GM23248 (cell line): ENCODE results near the gene NCBP1. TPM values are rescaled to one million over a fixed set of nuclear protein-coding genes. Genes with fewer than 3 reads are reported as not detected.

Source experiments
- DNase-seq: peaks from one replicate; pipeline ENCODE4 v3.0.0-alpha.2; 2015
- H2AFZ ChIP-seq: fragments of 200-600 bp; sonication (generic); 2 replicates; pipeline ENCODE4 v1.6.1; 2016; ENCODE audit warnings: antibody characterized with exemption
- H3F3A ChIP-seq: fragments of 200-600 bp; sonication (generic); 2 replicates; pipeline ENCODE4 v1.6.1; 2016; ENCODE audit warnings: mild to moderate bottlenecking, antibody characterized with exemption, mixed run types; ENCODE audit not compliant: insufficient read depth
- H3K27ac ChIP-seq: fragments of 200-600 bp; sonication (generic); 2 replicates; pipeline ENCODE4 v1.5.1; 2016; ENCODE audit warnings: mild to moderate bottlenecking
- H3K27me3 ChIP-seq: fragments of 200-600 bp; sonication (generic); replicated peaks from 2 replicates; pipeline ENCODE4 v1.6.1; 2016; ENCODE audit warnings: mild to moderate bottlenecking; ENCODE audit not compliant: insufficient read depth
- H3K36me3 ChIP-seq: fragments of 200-600 bp; sonication (generic); 2 replicates; pipeline ENCODE4 v1.6.1; 2016; ENCODE audit warnings: low read depth, mild to moderate bottlenecking
- H3K4me1 ChIP-seq: fragments of 200-600 bp; sonication (generic); 2 replicates; pipeline ENCODE4 v1.6.1; 2016; ENCODE audit warnings: mild to moderate bottlenecking; ENCODE audit not compliant: insufficient read depth
- H3K4me2 ChIP-seq: fragments of 200-600 bp; sonication (generic); one replicate; pipeline ENCODE4 v1.6.1; 2016; ENCODE audit warnings: mild to moderate bottlenecking; ENCODE audit not compliant: unreplicated experiment
- H3K4me3 ChIP-seq: fragments of 200-600 bp; sonication (generic); 2 replicates; pipeline ENCODE4 v1.5.1; 2016; ENCODE audit warnings: mild to moderate bottlenecking
- H3K79me2 ChIP-seq: fragments of 200-600 bp; sonication (generic); 2 replicates; pipeline ENCODE4 v1.6.1; 2016; ENCODE audit warnings: mild to moderate bottlenecking; ENCODE audit not compliant: insufficient read depth
- H3K9ac ChIP-seq: fragments of 200-600 bp; sonication (generic); 2 replicates; pipeline ENCODE4 v1.6.1; 2016; ENCODE audit warnings: mild to moderate bottlenecking
- H3K9me2 ChIP-seq: fragments of 200-600 bp; sonication (generic); 2 replicates; pipeline ENCODE4 v1.6.1; 2016; ENCODE audit warnings: mixed run types, mild to moderate bottlenecking, moderate library complexity; ENCODE audit not compliant: insufficient read depth
- H3K9me3 ChIP-seq: fragments of 200-600 bp; sonication (generic); one replicate; pipeline ENCODE4 v1.6.1; 2017; ENCODE audit warnings: low read depth
- H4K20me1 ChIP-seq: fragments of 200-600 bp; sonication (generic); 2 replicates; pipeline ENCODE4 v1.6.0; 2016; ENCODE audit not compliant: insufficient read depth
- EZH2 ChIP-seq: fragments of 200-600 bp; sonication (generic); IDR thresholded peaks from 2 replicates; pipeline ENCODE4 v1.6.1; 2018; ENCODE audit warnings: antibody characterized with exemption, mild to moderate bottlenecking; ENCODE audit not compliant: insufficient read depth, poor library complexity, severe bottlenecking
- EZH2phosphoT487 ChIP-seq: fragments of 200-600 bp; sonication (generic); IDR thresholded peaks from 2 replicates; pipeline ENCODE4 v1.6.1; 2018; ENCODE audit warnings: antibody characterized with exemption, moderate library complexity, mild to moderate bottlenecking, low read depth; ENCODE audit not compliant: insufficient read depth
- WGBS, 2 experiments: methylation state at CpG; one replicate each; pipeline ENCODE4 v1.1.6; 2015 to 2017; ENCODE audit warnings: low lambda C conversion rate in 2 of 2, low coverage in 1 of 2; ENCODE audit errors: missing lambda C conversion rate in 2 of 2; 5-methylcytosine and 5-hydroxymethylcytosine counted together
- in situ Hi-C: fragments of 300-500 bp; cut with MboI; formaldehyde crosslinking; loops from 2 replicates; pipeline ENCODE4 v1.15.0; 2020
- polyA plus RNA-seq: library from polyadenylated mRNA; unstranded; fragments of >200 nt; fragmentation: Nextera tagmentation; extraction: Ambion mirVana; gene quantifications from 2 replicates; pipeline ENCODE4 v1.2.1, GENCODE V29; 2016
- total RNA-seq: library from RNA; depleted of rRNA; stranded (reverse); fragments of >200 nt; shearing (Covaris generic); gene quantifications from 2 replicates; pipeline ENCODE4 v1.2.3, GENCODE V29; 2014

The NCBP1 gene
- total and polyA plus RNA-seq, 2 experiments from 2014 or later = 28.1 to 31.8 TPM

DNA sequence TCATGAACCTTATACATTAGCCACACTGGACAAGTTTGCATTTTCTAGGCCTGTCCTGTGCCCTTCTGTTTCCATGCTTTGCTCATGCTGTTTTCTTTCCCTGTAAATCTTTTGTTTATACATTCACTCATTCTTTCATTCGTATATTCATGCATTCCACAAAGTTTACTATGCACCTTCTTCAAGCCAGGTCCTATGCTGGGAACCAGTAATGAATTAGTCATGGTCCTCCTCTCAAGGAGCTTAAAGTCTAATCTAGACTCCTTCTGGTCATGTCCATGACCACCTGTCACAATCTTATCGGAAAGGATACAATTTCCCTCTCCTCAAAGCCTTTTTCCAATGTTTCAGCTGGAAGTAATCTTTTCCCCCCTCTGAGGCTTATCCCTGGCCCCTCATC, 72.6 kb downstream of the NCBP1 start:
- H3K4me1 ChIP-seq = peaks cover 16% of the 10 kb centered on the region
- H3F3A ChIP-seq = peaks cover 32% of the 10 kb centered on the region
- no peaks in the 10 kb centered on the region for H3K9me2 ChIP-seq
- H4K20me1 ChIP-seq = no peaks in the 10 kb centered on the region
- H3K79me2 ChIP-seq = no peaks in the 10 kb centered on the region
- peak; percentile 19 for DNase-seq
- no peak overlapping the region for H3K4me2 ChIP-seq
- in situ Hi-C loops = no loop called here
- 59 to 66% methylated on average over 2 of the region's 2 CpGs for WGBS, 2 experiments
- TF ChIP-seq EZH2phosphoT487 (no peak), EZH2 (no peak)
- no peak overlapping the region for H3K4me3 ChIP-seq
- H3K36me3 ChIP-seq = no peaks in the 10 kb centered on the region
- no peak overlapping the region for H3K27ac ChIP-seq
- no peak overlapping the region for H2AFZ ChIP-seq
- H3K27me3 ChIP-seq = no peaks in the 10 kb centered on the region
- H3K9me3 ChIP-seq = no peaks in the 10 kb centered on the region
- H3K9ac ChIP-seq = no peak overlapping the region

- H3F3A ChIP-seq = peaks cover 1% of the 10 kb centered on the region; the same call in 1 of the 2 replicates
- TF ChIP-seq EZH2phosphoT487 (no peak), EZH2 (no peak)
- H3K79me2 ChIP-seq = no peaks in the 10 kb centered on the region
- peaks cover 18% of the 10 kb centered on the region for H3K4me1 ChIP-seq
- H2AFZ ChIP-seq = no peak overlapping the region
- H3K9me3 ChIP-seq = no peaks in the 10 kb centered on the region
- no peak overlapping the region for H3K27ac ChIP-seq
- H3K4me3 ChIP-seq = no peak overlapping the region
- H4K20me1 ChIP-seq = no peaks in the 10 kb centered on the region
- no peak overlapping the region for H3K9ac ChIP-seq
- DNase-seq = peak; percentile 85
- no peak overlapping the region for H3K4me2 ChIP-seq
- in situ Hi-C loops = loop anchor here (5.0 kb wide), 1 partner anchor 192 kb away; no protein-coding TSS in a partner anchor
- 24 to 25% methylated on average over 9 of the region's 9 CpGs for WGBS, 2 experiments
- no peaks in the 10 kb centered on the region for H3K9me2 ChIP-seq
- H3K36me3 ChIP-seq = no peaks in the 10 kb centered on the region
- H3K27me3 ChIP-seq = no peaks in the 10 kb centered on the region
Observed at GRCh38 chr9:97710356-97711222, 77.0 kb downstream of the NCBP1 start.

- no peak for DNase-seq
- H3K27ac ChIP-seq = no peak overlapping the region
- in situ Hi-C loops = loop anchor here (5.0 kb wide), 1 partner anchor 191 kb away; no protein-coding TSS in a partner anchor
Observed at GRCh38 chr9:97711223-97711626, 77.6 kb downstream of the NCBP1 start.

DNA sequence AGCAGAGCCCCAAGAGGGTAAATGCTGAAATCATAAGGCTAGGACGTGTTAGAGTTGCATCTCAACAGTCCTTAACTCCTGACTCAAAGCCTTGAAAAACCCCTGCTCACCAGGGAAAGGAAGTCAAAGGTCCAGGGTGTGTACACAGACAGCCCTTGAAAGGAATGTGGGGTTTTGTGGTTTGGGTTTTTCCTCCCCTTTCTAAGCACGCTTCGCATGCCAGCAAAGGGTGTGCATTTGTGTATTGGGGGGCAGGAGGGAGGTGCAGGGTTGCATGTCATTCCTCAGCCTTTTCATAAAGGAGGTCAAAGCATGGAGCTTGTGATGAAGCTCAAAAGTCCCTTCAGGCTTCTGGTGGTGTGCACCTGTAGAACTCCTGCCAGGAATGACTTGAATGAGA, 80.8 kb downstream of the NCBP1 start:
- Histone ChIP-seq H3K4me1 (peaks cover 18% of the 10 kb centered on the region), H3K9ac (no peak overlapping the region), H3K9me2 (no peaks in the 10 kb centered on the region), H3K27me3 (no peaks in the 10 kb centered on the region), H3K4me2 (no peak overlapping the region), H3F3A (no peaks in the 10 kb centered on the region; the same call in 1 of the 2 replicates), H4K20me1 (no peaks in the 10 kb centered on the region), H3K27ac (peak overlapping the region; percentile 44), H3K9me3 (no peaks in the 10 kb centered on the region), H3K36me3 (no peaks in the 10 kb centered on the region), H3K79me2 (no peaks in the 10 kb centered on the region), H2AFZ (no peak overlapping the region), H3K4me3 (no peak overlapping the region)
- TF ChIP-seq EZH2phosphoT487 = no peak
- TF ChIP-seq EZH2 = no peak
- DNase-seq = peak; percentile 75
- in situ Hi-C loops = loop anchor here (5.0 kb wide), 1 partner anchor 188 kb away; no protein-coding TSS in a partner anchor
- 44 to 51% methylated on average over 3 of the region's 3 CpGs for WGBS, 2 experiments

More at GRCh38 chr9:97711223-97711626, 77.6 kb downstream of the NCBP1 start:
- Histone ChIP-seq H3F3A (no peaks in the 10 kb centered on the region; the same call in 1 of the 2 replicates), H3K79me2 (no peaks in the 10 kb centered on the region), H3K9me2 (no peaks in the 10 kb centered on the region), H3K9ac (no peak overlapping the region), H3K4me1 (peaks cover 18% of the 10 kb centered on the region), H3K27me3 (no peaks in the 10 kb centered on the region), H3K9me3 (no peaks in the 10 kb centered on the region), H3K4me3 (no peak overlapping the region), H3K36me3 (no peaks in the 10 kb centered on the region), H2AFZ (no peak overlapping the region), H3K4me2 (no peak overlapping the region), H4K20me1 (no peaks in the 10 kb centered on the region)
- WGBS, 2 experiments = 33 to 37% methylated on average over 12 of the region's 12 CpGs
- TF ChIP-seq EZH2phosphoT487 (no peak), EZH2 (no peak)
